Tibial artery (tissue), 4 donors: Measurements from ENCODE around the gene CLIC6.

Source experiments
- DNase-seq, 2 donors: peaks; one replicate each; pipeline ENCODE4 v3.0.0-alpha.2; 2019
- H3K27ac ChIP-seq, 2 donors: fragments of 200-600 bp; sonication (generic) in 1 of 2; 1 replicate in 1 of 2; 2 replicates in 1 of 2; pipeline ENCODE4 v1.5.1; 2018 to 2019; ENCODE audit warnings: mild to moderate bottlenecking in 1 of 2
- H3K27me3 ChIP-seq, 2 donors: fragments of 200-600 bp; sonication (generic) in 1 of 2; one replicate each; pipeline versions ENCODE4 v1.5.1 to v1.6.0; 2016 to 2019
- H3K36me3 ChIP-seq, 3 donors: fragments of 200-600 bp; sonication (generic) in 2 of 3; one replicate each; pipeline ENCODE4 v1.5.1; 2016 to 2019; ENCODE audit warnings: mild to moderate bottlenecking in 2 of 3
- H3K4me1 ChIP-seq, 4 donors: fragments of 200-600 bp; sonication (generic) in 2 of 4; 1 replicate in 3 of 4; 2 replicates in 1 of 4; pipeline ENCODE4 v1.5.1; 2016 to 2019
- H3K4me3 ChIP-seq, 2 donors: fragments of 200-600 bp; sonication (generic) in 1 of 2; 1 replicate in 1 of 2; 2 replicates in 1 of 2; pipeline ENCODE4 v1.5.1; 2018 to 2019; ENCODE audit warnings: mild to moderate bottlenecking in 2 of 2
- H3K9me3 ChIP-seq, 3 donors: fragments of 200-600 bp; sonication (generic) in 1 of 3; one replicate each; pipeline ENCODE4 v1.5.1; 2016 to 2019
- intact Hi-C: fragments of 100-400 bp; cut with DNase I; formaldehyde crosslinking; loops from one replicate; pipeline ENCODE4 v1.15.0; 2023; ENCODE audit warnings: low total_unique reads
- TF ChIP-seq, protein P1 (sequence below), 2 experiments: fragments of 200-600 bp in 1 of 2; fragments of 450-650 bp in 1 of 2; IDR thresholded peaks; one replicate each; pipeline ENCODE4 v1.5.1; 2017 to 2019; ENCODE audit warnings: antibody characterized with exemption in 2 of 2, mild to moderate bottlenecking in 1 of 2, moderate library complexity in 1 of 2

CLIC6 gene

DNA sequence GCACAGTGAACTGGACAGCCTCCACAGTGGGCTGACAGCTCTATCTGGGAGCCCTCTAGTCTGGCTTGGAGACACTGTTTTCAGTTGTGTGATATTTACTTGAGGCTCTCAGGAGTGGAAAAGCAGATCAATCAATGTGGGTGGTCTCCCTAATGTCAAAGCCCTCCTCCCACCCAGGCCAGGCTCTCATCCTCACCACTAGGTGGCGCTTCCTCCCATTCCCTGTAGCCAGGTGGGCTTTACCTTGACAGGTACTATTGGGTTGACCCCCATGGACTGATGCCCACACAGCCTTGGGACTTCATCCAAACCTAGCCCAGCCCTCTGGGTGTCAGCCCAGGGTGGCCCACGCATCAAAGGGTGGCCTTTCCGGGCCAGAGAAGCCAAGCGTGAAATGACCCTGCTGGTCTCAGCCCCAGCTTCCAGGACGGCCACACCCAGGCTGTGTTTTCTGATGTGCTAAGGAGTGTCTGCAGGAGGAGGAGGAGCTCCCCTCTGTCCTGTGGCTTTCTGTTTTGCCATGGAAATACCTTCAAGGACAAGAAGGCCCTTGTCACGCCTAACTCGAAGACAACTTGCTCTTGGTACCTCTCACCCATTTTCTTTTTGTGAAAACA is 54.0 kb downstream of the CLIC6 start:
- intact Hi-C loops = no loop called here
- Histone ChIP-seq H3K36me3 (no peaks in the 10 kb centered on the region), H3K27me3 (peaks cover 0 to 3% of the 10 kb centered on the region in 2 donors), H3K4me1 (peaks cover 0 to 14% (median 10%) of the 10 kb centered on the region in 4 donors), H3K4me3 (no peak overlapping the region), H3K9me3 (no peaks in the 10 kb centered on the region), H3K27ac (no peak overlapping the region)
- TF ChIP-seq, protein P1, sequence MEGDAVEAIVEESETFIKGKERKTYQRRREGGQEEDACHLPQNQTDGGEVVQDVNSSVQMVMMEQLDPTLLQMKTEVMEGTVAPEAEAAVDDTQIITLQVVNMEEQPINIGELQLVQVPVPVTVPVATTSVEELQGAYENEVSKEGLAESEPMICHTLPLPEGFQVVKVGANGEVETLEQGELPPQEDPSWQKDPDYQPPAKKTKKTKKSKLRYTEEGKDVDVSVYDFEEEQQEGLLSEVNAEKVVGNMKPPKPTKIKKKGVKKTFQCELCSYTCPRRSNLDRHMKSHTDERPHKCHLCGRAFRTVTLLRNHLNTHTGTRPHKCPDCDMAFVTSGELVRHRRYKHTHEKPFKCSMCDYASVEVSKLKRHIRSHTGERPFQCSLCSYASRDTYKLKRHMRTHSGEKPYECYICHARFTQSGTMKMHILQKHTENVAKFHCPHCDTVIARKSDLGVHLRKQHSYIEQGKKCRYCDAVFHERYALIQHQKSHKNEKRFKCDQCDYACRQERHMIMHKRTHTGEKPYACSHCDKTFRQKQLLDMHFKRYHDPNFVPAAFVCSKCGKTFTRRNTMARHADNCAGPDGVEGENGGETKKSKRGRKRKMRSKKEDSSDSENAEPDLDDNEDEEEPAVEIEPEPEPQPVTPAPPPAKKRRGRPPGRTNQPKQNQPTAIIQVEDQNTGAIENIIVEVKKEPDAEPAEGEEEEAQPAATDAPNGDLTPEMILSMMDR (IDR thresholded peaks at IDR 0.05) = peak in 1 of 2 experiments; percentile 10
- no peak for DNase-seq

DNA sequence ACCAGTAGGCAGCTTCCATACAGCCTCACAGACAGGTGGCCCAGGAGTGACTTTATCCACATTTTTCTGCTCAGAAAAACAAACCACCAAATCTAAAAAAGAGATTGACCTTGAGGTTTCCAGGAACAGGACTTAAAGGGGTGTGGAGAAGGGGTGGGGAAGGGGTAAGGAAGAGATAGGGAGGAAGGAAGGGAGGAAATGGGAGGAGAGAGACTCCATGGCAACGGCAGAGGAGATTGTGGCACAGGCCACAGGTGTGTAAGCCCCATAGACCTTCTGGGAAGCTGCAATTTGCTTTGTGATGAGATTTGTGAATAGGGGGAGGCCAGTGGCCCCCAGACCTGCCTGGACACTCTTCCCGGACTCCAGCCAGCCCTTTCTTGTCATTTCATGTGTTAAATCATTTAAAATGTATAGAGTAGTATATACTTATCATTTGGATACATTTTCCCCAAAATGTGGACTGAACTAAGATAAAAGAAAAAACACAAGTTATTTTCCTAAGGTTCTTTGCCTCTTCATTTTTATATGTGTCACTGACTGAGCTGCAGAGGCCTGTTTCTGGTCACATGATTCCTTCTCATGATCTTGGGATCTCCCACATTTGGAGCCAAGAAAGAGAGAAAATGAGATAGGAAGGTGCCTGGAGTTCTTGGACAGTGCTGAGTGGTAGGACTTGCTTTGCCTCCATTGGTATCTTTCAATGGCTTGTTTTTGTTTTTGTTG is 55.5 kb downstream of the CLIC6 start:
- Histone ChIP-seq H3K4me1 (peaks cover 0 to 14% (median 10%) of the 10 kb centered on the region in 4 donors), H3K27me3 (peaks cover 0 to 3% of the 10 kb centered on the region in 2 donors), H3K27ac (peak overlapping the region in 1 of 2 donors; percentile 47), H3K9me3 (no peaks in the 10 kb centered on the region), H3K36me3 (no peaks in the 10 kb centered on the region), H3K4me3 (no peak overlapping the region)
- no peak for DNase-seq
- intact Hi-C loops = no loop called here
- TF ChIP-seq, protein P1 (IDR thresholded peaks at IDR 0.05) = no peak

DNA sequence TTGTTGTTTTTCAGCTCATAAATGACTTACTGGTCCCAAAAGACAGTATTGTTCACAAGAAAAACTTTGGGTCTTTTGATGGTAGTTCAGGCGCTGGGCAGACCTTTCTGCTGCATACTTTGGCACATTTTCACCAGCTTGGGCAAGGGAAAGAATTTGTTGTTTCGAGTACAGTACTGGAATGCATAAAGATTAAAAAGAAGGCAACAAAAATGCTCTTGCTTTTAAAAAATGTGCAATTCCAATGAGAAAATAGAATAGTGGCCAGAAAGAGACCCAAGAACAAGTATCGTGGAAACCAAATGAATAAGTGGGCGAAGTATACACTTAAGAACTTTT is 56.0 kb downstream of the CLIC6 start:
- TF ChIP-seq, protein P1 (IDR thresholded peaks at IDR 0.05) = no peak
- Histone ChIP-seq H3K9me3 (no peaks in the 10 kb centered on the region), H3K27me3 (no peaks in the 10 kb centered on the region)

DNA sequence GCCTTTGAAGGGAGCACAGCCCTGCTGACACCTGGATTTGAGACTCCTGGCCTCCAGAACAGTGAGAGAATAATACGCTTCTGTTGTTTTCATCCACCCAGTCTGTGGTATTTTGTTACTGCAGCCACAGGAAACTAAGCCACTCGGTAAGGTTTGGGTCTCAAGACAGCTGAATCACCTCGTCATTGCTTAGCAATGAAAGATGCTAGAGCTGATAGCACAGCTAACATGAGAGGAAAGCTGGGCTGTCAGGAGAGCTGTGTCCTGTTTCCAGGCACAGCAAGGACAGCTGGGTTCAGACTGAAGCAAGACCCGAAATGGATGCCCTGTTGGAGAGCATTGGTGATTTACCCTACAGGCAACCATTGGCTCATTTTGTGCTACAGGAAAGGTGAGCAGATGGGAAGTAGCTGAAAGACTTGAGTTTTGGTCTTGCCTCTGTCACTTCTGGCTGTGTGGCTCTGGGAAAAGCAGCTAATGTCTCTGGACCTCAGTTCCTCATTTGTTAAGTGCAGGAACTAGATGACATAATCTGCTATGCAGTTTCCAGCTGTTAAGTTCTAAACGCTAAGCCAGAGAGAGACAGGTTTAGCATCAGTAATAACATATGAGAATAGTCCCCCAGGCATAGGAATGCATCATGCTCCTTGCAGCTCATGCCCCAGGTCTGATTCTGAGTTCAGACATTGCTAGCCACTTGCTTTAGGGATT is 58.0 kb downstream of the CLIC6 start:
- H3K36me3 ChIP-seq = no peaks in the 10 kb centered on the region
- H3K4me3 ChIP-seq = no peak overlapping the region
- no peaks in the 10 kb centered on the region for H3K9me3 ChIP-seq
- H3K4me1 ChIP-seq = peaks cover 0 to 14% (median 10%) of the 10 kb centered on the region in 4 donors
- H3K27ac ChIP-seq = no peak overlapping the region
- TF ChIP-seq, protein P1 (IDR thresholded peaks at IDR 0.05) = no peak
- DNase-seq = peak in 1 of 2 donors; percentile 10
- intact Hi-C loops = no loop called here
- H3K27me3 ChIP-seq = no peaks in the 10 kb centered on the region

More for the DNA sequence above, 56.0 kb downstream of the CLIC6 start:
- intact Hi-C loops = no loop called here
- no peak overlapping the region for H3K27ac ChIP-seq
- peaks cover 0 to 14% (median 10%) of the 10 kb centered on the region in 4 donors for H3K4me1 ChIP-seq
- DNase-seq = no peak
- H3K4me3 ChIP-seq = no peak overlapping the region
- H3K36me3 ChIP-seq = no peaks in the 10 kb centered on the region

DNA sequence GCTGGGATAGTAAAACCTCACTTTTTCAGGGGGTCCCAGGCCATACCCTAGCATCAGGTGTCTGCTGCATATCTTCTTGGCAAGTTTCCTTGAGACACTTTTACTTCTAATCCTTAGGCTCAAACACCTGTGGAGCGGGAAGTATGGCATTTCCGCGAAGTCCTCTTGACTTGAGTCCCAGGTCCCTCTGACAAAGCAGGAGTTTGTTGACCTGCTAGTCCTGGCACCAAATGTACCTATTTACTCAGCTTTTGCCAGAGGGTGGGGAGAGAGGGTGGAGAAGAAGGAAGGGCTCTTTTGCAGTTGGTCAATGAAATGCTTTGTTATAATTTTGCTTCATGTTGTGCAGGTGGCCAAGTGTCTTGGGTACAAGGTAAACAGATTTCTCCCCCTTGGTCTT is 59.7 kb downstream of the CLIC6 start:
- TF ChIP-seq, protein P1 (IDR thresholded peaks at IDR 0.05) = no peak
- DNase-seq = peak in 1 of 2 donors; percentile 6
- Histone ChIP-seq H3K27ac (no peak overlapping the region), H3K4me3 (no peak overlapping the region), H3K4me1 (peaks cover 0 to 14% (median 10%) of the 10 kb centered on the region in 4 donors), H3K36me3 (no peaks in the 10 kb centered on the region), H3K9me3 (no peaks in the 10 kb centered on the region), H3K27me3 (no peaks in the 10 kb centered on the region)
- intact Hi-C loops = no loop called here
